GM13977 (cell line): ENCODE measurements around the gene HIPK2.

ENCODE experiments used
- DNase-seq: peaks from one replicate; pipeline ENCODE4 v3.0.0; 2012; ENCODE audit warnings: low spot score
- in situ Hi-C: fragments of 300-500 bp; cut with MboI; formaldehyde crosslinking; loops from one replicate; pipeline ENCODE4 v1.12.0; 2022; ENCODE audit warnings: low sequenced_read_pairs, low pct_unique_long_range_greater_than_20kb, mixed read lengths, inconsistent platforms; ENCODE audit not compliant: unreplicated experiment
- TF ChIP-seq, protein P1 (sequence below): IDR thresholded peaks from 2 replicates; pipeline ENCODE4 v1.5.1; 2012; ENCODE audit warnings: mild to moderate bottlenecking, control low read depth; ENCODE audit not compliant: insufficient read depth; ENCODE audit errors: extremely low read depth, missing control alignments

Gene HIPK2

DNA sequence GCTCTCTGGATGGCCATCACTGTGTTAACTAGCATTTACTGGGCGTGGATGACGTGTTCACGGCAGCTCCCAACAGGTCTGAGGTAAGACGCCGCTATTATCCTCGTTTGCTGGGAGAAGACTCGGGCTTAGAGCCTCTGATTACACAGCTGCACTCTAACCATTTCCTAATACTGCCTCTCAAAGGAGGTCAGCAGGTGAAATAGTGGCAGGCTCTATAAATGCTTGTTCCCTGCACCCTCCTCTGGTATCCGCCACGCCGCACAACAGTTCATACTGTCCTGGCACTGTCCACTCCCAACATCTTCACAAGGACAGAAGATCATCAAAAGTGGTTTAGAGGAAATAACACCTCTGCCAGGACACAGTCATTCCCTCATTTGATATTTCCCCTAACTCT lies 28.3 kb downstream of the HIPK2 start:
- no peak for DNase-seq
- in situ Hi-C loops, result no loop called here
- TF ChIP-seq, protein P1, sequence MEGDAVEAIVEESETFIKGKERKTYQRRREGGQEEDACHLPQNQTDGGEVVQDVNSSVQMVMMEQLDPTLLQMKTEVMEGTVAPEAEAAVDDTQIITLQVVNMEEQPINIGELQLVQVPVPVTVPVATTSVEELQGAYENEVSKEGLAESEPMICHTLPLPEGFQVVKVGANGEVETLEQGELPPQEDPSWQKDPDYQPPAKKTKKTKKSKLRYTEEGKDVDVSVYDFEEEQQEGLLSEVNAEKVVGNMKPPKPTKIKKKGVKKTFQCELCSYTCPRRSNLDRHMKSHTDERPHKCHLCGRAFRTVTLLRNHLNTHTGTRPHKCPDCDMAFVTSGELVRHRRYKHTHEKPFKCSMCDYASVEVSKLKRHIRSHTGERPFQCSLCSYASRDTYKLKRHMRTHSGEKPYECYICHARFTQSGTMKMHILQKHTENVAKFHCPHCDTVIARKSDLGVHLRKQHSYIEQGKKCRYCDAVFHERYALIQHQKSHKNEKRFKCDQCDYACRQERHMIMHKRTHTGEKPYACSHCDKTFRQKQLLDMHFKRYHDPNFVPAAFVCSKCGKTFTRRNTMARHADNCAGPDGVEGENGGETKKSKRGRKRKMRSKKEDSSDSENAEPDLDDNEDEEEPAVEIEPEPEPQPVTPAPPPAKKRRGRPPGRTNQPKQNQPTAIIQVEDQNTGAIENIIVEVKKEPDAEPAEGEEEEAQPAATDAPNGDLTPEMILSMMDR, result no peak

DNA sequence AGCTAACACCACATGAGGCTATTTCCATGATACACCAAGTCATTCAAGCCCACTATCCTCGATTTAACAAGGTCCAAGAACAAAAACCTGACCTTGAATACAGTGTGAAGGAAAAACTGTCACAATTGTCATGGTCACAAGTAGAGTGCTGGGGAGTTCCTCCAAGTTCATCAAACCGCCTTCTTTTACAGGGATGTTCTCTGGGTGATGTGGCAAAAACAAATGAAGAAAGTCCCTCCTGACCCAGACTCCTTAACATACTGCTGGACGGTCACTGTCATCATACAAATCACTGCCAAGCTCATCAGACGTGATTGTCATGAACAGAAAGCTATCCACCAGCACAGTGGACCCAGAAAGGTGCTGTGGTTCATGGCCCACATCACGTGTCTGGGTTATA lies 28.9 kb downstream of the HIPK2 start:
- in situ Hi-C loops, result no loop called here
- TF ChIP-seq, protein P1, result no peak
- DNase-seq, result no peak

DNA sequence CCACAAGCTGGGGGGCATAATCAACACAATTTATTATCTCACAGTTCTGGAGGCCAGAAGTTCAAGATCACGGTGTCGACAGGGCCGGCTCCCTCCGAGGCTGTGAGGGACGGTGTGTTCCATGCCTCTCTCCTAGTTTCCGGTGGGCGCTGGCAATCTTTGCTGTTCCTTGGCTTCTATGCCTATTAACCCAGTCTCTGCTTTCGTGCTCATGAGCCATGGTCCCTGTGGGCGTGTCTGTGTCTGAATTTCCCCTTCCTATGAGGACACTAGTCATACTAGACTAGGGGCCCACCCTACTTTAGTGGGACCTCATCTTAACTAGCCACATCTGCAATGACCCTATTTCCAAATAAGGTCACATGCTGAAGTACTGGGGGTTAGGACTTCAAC lies 29.4 kb downstream of the HIPK2 start:
- in situ Hi-C loops, result no loop called here
- TF ChIP-seq, protein P1, result no peak
- no peak for DNase-seq

DNA sequence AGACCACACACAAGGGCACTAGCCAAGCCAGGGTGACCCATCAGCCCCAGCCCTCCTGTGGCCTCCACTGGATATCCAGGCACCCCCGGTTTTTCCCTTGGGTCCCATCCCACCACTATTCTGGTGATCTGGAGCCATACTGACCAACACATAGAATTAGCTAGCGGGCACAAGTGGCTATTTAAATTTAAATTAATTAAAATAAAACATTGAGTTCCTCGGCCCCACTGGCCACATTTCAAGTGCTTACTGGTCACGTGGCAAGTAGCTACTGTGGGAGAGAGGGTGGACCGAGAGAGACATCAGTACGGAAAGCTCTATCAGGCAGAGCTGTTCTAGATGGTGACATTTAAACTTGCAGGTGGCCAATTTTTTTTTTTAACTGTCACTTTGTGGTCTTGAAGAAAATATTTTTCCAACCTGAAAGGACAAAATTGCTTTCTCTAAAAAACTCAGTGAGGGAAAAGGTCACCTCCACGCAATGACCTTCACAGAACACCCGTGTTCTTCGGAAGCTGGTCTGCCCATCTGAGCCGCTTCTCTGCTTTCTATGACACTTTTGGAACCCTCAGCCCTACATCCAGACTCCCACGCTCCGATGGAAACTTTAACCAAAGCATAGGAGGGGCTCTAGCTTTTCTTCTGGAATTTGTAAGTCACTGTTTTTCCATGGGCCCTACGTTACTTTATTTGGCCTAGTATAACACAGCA lies 30.0 kb downstream of the HIPK2 start:
- no peak for DNase-seq
- in situ Hi-C loops, result no loop called here
- TF ChIP-seq, protein P1, result no peak

DNA sequence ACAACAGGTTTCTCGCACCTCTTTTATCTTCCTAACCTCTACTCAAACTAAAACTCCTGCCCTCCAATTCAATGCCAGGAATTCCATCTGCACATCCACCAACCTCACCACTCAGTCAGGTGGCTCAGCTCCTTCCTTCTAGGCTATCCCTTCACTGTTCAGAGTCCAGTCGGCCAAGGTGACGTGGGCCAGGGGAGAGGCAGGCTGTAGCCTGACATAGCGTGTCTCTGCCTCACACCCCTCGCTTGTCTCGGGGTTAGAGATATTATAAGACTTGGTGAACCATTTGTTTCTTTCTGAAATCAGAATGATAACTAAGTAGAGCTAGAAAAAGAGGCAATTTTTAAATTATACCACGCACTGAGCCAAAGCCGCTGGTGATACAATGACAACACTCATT lies 31.1 kb downstream of the HIPK2 start:
- DNase-seq, result no peak
- in situ Hi-C loops, result no loop called here
- TF ChIP-seq, protein P1, result no peak

DNA sequence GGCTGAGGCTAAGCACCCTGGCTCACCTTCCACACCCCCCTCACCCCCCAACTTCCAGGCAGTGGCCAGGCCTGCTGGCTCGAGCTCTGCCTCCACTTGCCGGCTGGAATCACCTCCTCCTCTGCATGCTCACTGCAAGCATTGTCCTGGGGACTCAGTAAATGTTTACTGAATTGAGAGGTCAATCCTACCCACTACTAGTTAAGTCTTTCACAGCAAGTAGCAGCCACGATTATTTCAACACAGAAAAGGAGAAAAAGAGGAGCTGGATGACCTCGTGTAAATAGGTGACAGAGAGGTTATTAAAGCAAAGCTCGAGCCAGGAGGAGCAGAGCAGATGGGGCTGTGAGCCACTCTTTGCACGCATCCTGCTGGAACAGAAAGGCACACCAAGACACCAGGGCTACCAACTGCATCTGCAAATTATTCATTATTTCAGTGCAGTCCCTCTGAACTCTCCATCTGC lies 32.1 kb downstream of the HIPK2 start:
- TF ChIP-seq, protein P1, result no peak
- no peak for DNase-seq
- in situ Hi-C loops, result no loop called here
